GM06990 (cell line): Measurements from ENCODE around the gene GAD1.

ENCODE experiments used
- DNase-seq: peaks from one replicate; pipeline ENCODE4 v3.0.0-alpha.2; 2011; ENCODE audit not compliant: insufficient read length; ENCODE audit errors: extremely low read depth
- H3K27me3 ChIP-seq: replicated peaks from 2 replicates; pipeline ENCODE4 v1.6.0; 2011; ENCODE audit warnings: low read length; ENCODE audit not compliant: control insufficient read depth, insufficient read depth
- H3K36me3 ChIP-seq: 2 replicates; pipeline ENCODE4 v1.5.1; 2011; ENCODE audit warnings: low read length; ENCODE audit not compliant: control insufficient read depth, insufficient read depth
- H3K4me3 ChIP-seq: replicated peaks from 2 replicates; pipeline ENCODE4 v1.5.1; 2011; ENCODE audit warnings: low read depth, mild to moderate bottlenecking, control low read depth, low read length
- CTCF ChIP-seq: IDR thresholded peaks from 2 replicates; pipeline ENCODE4 v1.5.1; 2011; ENCODE audit warnings: low read length, control low read depth, mild to moderate bottlenecking, inconsistent platforms; ENCODE audit not compliant: insufficient read depth, poor library complexity, severe bottlenecking

GAD1 gene

GRCh38 chr2:170806548-170806947 lies 10.1 kb upstream of the GAD1 start:
- Histone ChIP-seq H3K36me3 (no peaks in the 10 kb centered on the region), H3K27me3 (no peaks in the 10 kb centered on the region; the same call in 1 of the 2 replicates), H3K4me3 (no peak overlapping the region)
- no peak for TF ChIP-seq CTCF
- no peak for DNase-seq

GRCh38 chr2:170812710-170813600 lies 3.7 kb upstream of the GAD1 start:
- H3K36me3 ChIP-seq, result no peaks in the 10 kb centered on the region
- DNase-seq, result no peak
- peaks cover 3% of the 10 kb centered on the region; the same call in 1 of the 2 replicates for H3K27me3 ChIP-seq
- TF ChIP-seq CTCF, result peak; percentile 50
- H3K4me3 ChIP-seq, result no peak overlapping the region

GRCh38 chr2:170813611-170814532 lies 2.8 kb upstream of the GAD1 start:
- no peak for DNase-seq
- Histone ChIP-seq H3K27me3 (peaks cover 3% of the 10 kb centered on the region; the same call in 1 of the 2 replicates), H3K4me3 (no peak overlapping the region), H3K36me3 (no peaks in the 10 kb centered on the region)
- no peak for TF ChIP-seq CTCF

- Histone ChIP-seq H3K27me3 (peaks cover 4% of the 10 kb centered on the region; the same call in 1 of the 2 replicates), H3K36me3 (no peaks in the 10 kb centered on the region), H3K4me3 (no peak overlapping the region)
- no peak for DNase-seq
- TF ChIP-seq CTCF, result no peak
These were observed 2.0 kb upstream of the GAD1 start for GRCh38 chr2:170814533-170815230.

DNA sequence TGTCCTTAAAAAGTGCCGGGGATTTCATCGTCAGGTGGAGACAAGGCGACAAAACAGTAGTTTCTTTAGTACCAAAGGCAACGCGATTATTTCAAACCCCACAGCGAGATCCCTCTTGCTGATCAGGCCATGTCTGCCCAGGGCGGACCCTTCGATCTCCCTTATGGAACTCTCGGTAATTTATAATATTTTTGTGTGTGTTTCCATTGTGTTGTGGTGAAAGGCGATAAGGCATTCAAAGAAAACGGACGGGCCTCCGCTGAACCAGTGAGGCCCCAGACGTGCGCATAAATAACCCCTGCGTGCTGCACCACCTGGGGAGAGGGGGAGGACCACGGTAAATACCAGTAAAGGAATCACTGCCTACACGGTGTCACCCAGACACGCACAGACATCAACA lies 1.4 kb upstream of the GAD1 start:
- TF ChIP-seq CTCF, result no peak
- H3K4me3 ChIP-seq, result no peak overlapping the region
- DNase-seq, result no peak
- H3K36me3 ChIP-seq, result no peaks in the 10 kb centered on the region
- H3K27me3 ChIP-seq, result peaks cover 4% of the 10 kb centered on the region; the same call in 1 of the 2 replicates
